SK-N-SH treated with all-trans-retinoic acid at 6 μM for 48 hours (cell line): ENCODE measurements around the gene NUDT1.

ENCODE experiments used
- ATAC-seq: fragments of 200-7000 bp; cut with Tn5 transposase; 3 replicates; pipeline ENCODE4 v1.9.1; 2020; ENCODE audit warnings: mild to moderate bottlenecking, moderate library complexity
- ARNTL ChIP-seq: fragments of 450-650 bp; formaldehyde crosslinking; IDR thresholded peaks from 2 replicates; pipeline ENCODE4 v1.5.0; 2020; ENCODE audit warnings: low read depth, mild to moderate bottlenecking, moderate library complexity, borderline replicate concordance
- BACH2 ChIP-seq: fragments of 250-450 bp; sonication (Bioruptor Pico); IDR thresholded peaks from 2 replicates; pipeline ENCODE4 v1.9.0; 2021; ENCODE audit warnings: mild to moderate bottlenecking, borderline replicate concordance
- CREB5 ChIP-seq: fragments of 250-450 bp; sonication (Bioruptor Pico); IDR thresholded peaks from 2 replicates; pipeline ENCODE4 v1.5.1; 2020; ENCODE audit warnings: low read depth, mild to moderate bottlenecking, moderate library complexity
- CSDC2 ChIP-seq: fragments of 250-450 bp; sonication (Bioruptor Pico); IDR thresholded peaks from 2 replicates; pipeline ENCODE4 v1.5.0; 2020; ENCODE audit warnings: mild to moderate bottlenecking, moderate library complexity
- ESRRG ChIP-seq: fragments of 250-450 bp; sonication (Bioruptor Pico); IDR thresholded peaks from 2 replicates; pipeline ENCODE4 v1.6.1; 2021; ENCODE audit warnings: mild to moderate bottlenecking
- GLIS3 ChIP-seq: fragments of 250-450 bp; sonication (Bioruptor Pico); IDR thresholded peaks from 2 replicates; pipeline ENCODE4 v1.5.0; 2020; ENCODE audit warnings: mild to moderate bottlenecking, moderate library complexity
- ISL1 ChIP-seq: fragments of 250-450 bp; sonication (Bioruptor Pico); IDR thresholded peaks from 2 replicates; pipeline ENCODE4 v2.1.2; 2022; ENCODE audit warnings: mild to moderate bottlenecking, moderate library complexity
- OSR1 ChIP-seq: fragments of 250-450 bp; sonication (Bioruptor Pico); IDR thresholded peaks from 2 replicates; pipeline ENCODE4 v1.8.0; 2022; ENCODE audit warnings: moderate library complexity, mild to moderate bottlenecking, inconsistent platforms
- POU6F1 ChIP-seq: fragments of 250-450 bp; sonication (Bioruptor Pico); IDR thresholded peaks from 2 replicates; pipeline ENCODE4 v1.8.0; 2021; ENCODE audit warnings: low read depth, mild to moderate bottlenecking, moderate library complexity, borderline replicate concordance
- PPARA ChIP-seq: fragments of 250-450 bp; sonication (Bioruptor Pico); IDR thresholded peaks from 2 replicates; pipeline ENCODE4 v1.5.0; 2020; ENCODE audit warnings: mild to moderate bottlenecking, borderline replicate concordance
- RARB ChIP-seq: fragments of 250-450 bp; sonication (Bioruptor Pico); IDR thresholded peaks from 2 replicates; pipeline ENCODE4 v1.8.0; 2021; ENCODE audit warnings: mild to moderate bottlenecking, moderate library complexity
- SNAI2 ChIP-seq: fragments of 250-450 bp; sonication (Bioruptor Pico); IDR thresholded peaks from 2 replicates; pipeline ENCODE4 v1.5.0; 2020; ENCODE audit warnings: mild to moderate bottlenecking, moderate library complexity
- TCF4 ChIP-seq: fragments of 250-450 bp; sonication (Bioruptor Pico); IDR thresholded peaks from 2 replicates; pipeline ENCODE4 v1.8.0; 2021; ENCODE audit warnings: mild to moderate bottlenecking, moderate library complexity, borderline replicate concordance
- TOX ChIP-seq: fragments of 250-450 bp; sonication (Bioruptor Pico); IDR thresholded peaks from 2 replicates; pipeline ENCODE4 v1.8.0; 2021; ENCODE audit warnings: mild to moderate bottlenecking, moderate library complexity, borderline replicate concordance
- ZC3H10 ChIP-seq: fragments of 250-450 bp; sonication (Bioruptor Pico); IDR thresholded peaks from 2 replicates; pipeline ENCODE4 v1.5.1; 2021; ENCODE audit warnings: mild to moderate bottlenecking, moderate library complexity
- ZFP3 ChIP-seq: fragments of 250-450 bp; sonication (Bioruptor Pico); IDR thresholded peaks from 2 replicates; pipeline ENCODE4 v1.5.0; 2020; ENCODE audit warnings: mild to moderate bottlenecking, moderate library complexity
- ZFP30 ChIP-seq: fragments of 450-650 bp; formaldehyde crosslinking; IDR thresholded peaks from 2 replicates; pipeline ENCODE4 v1.5.0; 2022; ENCODE audit warnings: mild to moderate bottlenecking, moderate library complexity
- ZNF565 ChIP-seq: fragments of 450-650 bp; formaldehyde crosslinking; conservative IDR thresholded peaks from 2 replicates; pipeline ENCODE4 v1.5.0; 2020; ENCODE audit warnings: low read depth, mild to moderate bottlenecking, moderate library complexity
- ZNF70 ChIP-seq: fragments of 450-650 bp; formaldehyde crosslinking; IDR thresholded peaks from 2 replicates; pipeline ENCODE4 v1.5.0; 2020; ENCODE audit warnings: mild to moderate bottlenecking, moderate library complexity
- ZNF8 ChIP-seq: fragments of 450-650 bp; formaldehyde crosslinking; IDR thresholded peaks from 2 replicates; pipeline ENCODE4 v1.5.0; 2020; ENCODE audit warnings: mild to moderate bottlenecking, moderate library complexity
- TF ChIP-seq, protein P1 (sequence below): fragments of 250-450 bp; sonication (Bioruptor Pico); IDR thresholded peaks from 2 replicates; pipeline ENCODE4 v1.5.1; 2021; ENCODE audit warnings: mild to moderate bottlenecking, moderate library complexity
- TF ChIP-seq, protein P2 (sequence below): fragments of 250-450 bp; sonication (Bioruptor Pico); IDR thresholded peaks from 2 replicates; pipeline ENCODE4 v1.5.0; 2020; ENCODE audit warnings: mild to moderate bottlenecking, moderate library complexity
- TF ChIP-seq, protein P3 (sequence below): fragments of 250-450 bp; sonication (Bioruptor Pico); IDR thresholded peaks from 2 replicates; pipeline ENCODE4 v1.8.0; 2020; ENCODE audit warnings: mild to moderate bottlenecking, moderate library complexity, borderline replicate concordance

NUDT1 gene

GRCh38 chr7:2200584-2200980 lies 41.4 kb upstream of the NUDT1 start:
- TF ChIP-seq POU6F1 (no peak), GLIS3 (no peak)
- no peak for ATAC-seq

DNA sequence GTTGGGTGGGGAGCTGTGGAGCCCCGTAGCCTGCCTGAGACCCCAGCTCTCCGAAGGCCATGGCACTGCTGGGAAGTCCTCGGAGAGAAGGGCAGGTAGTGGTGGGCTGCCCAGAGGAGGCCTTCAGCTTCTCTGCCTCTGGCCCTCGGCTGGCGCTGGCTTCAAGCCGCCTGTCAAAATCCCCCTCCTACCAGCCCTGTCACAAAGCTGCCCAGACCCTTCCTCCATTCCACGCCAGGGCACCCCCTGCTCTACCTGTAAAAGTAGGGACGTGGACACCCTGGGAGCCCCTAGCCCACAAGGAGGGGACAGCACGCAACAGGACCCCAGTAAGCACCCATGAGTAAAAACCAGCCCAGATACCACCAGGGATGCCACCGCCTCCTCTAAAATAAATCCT lies 40.9 kb upstream of the NUDT1 start:
- ATAC-seq = no peak
- TF ChIP-seq PPARA (CRISPR knock-in tag) (no peak), ZNF8 (no peak), CSDC2 (CRISPR knock-in tag) (no peak), ZFP3 (CRISPR knock-in tag) (no peak), ZNF70 (CRISPR knock-in tag) (no peak), POU6F1 (no peak), ZFP30 (CRISPR knock-in tag) (no peak), ESRRG (CRISPR knock-in tag) (no peak), ZC3H10 (CRISPR knock-in tag) (no peak), OSR1 (CRISPR knock-in tag) (no peak), RARB (no peak), ISL1 (no peak), GLIS3 (no peak), BACH2 (CRISPR knock-in tag) (no peak), ARNTL (CRISPR knock-in tag) (no peak), SNAI2 (no peak), CREB5 (CRISPR knock-in tag) (no peak)
- TF ChIP-seq, protein P1, sequence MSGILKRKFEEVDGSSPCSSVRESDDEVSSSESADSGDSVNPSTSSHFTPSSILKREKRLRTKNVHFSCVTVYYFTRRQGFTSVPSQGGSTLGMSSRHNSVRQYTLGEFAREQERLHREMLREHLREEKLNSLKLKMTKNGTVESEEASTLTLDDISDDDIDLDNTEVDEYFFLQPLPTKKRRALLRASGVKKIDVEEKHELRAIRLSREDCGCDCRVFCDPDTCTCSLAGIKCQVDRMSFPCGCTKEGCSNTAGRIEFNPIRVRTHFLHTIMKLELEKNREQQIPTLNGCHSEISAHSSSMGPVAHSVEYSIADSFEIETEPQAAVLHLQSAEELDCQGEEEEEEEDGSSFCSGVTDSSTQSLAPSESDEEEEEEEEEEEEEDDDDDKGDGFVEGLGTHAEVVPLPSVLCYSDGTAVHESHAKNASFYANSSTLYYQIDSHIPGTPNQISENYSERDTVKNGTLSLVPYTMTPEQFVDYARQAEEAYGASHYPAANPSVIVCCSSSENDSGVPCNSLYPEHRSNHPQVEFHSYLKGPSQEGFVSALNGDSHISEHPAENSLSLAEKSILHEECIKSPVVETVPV (CRISPR knock-in tag) = no peak
- TF ChIP-seq, protein P2, sequence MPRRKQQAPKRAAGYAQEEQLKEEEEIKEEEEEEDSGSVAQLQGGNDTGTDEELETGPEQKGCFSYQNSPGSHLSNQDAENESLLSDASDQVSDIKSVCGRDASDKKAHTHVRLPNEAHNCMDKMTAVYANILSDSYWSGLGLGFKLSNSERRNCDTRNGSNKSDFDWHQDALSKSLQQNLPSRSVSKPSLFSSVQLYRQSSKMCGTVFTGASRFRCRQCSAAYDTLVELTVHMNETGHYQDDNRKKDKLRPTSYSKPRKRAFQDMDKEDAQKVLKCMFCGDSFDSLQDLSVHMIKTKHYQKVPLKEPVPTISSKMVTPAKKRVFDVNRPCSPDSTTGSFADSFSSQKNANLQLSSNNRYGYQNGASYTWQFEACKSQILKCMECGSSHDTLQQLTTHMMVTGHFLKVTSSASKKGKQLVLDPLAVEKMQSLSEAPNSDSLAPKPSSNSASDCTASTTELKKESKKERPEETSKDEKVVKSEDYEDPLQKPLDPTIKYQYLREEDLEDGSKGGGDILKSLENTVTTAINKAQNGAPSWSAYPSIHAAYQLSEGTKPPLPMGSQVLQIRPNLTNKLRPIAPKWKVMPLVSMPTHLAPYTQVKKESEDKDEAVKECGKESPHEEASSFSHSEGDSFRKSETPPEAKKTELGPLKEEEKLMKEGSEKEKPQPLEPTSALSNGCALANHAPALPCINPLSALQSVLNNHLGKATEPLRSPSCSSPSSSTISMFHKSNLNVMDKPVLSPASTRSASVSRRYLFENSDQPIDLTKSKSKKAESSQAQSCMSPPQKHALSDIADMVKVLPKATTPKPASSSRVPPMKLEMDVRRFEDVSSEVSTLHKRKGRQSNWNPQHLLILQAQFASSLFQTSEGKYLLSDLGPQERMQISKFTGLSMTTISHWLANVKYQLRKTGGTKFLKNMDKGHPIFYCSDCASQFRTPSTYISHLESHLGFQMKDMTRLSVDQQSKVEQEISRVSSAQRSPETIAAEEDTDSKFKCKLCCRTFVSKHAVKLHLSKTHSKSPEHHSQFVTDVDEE (CRISPR knock-in tag) = no peak
- TF ChIP-seq, protein P3, sequence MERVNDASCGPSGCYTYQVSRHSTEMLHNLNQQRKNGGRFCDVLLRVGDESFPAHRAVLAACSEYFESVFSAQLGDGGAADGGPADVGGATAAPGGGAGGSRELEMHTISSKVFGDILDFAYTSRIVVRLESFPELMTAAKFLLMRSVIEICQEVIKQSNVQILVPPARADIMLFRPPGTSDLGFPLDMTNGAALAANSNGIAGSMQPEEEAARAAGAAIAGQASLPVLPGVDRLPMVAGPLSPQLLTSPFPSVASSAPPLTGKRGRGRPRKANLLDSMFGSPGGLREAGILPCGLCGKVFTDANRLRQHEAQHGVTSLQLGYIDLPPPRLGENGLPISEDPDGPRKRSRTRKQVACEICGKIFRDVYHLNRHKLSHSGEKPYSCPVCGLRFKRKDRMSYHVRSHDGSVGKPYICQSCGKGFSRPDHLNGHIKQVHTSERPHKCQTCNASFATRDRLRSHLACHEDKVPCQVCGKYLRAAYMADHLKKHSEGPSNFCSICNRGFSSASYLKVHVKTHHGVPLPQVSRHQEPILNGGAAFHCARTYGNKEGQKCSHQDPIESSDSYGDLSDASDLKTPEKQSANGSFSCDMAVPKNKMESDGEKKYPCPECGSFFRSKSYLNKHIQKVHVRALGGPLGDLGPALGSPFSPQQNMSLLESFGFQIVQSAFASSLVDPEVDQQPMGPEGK = no peak

- ATAC-seq = no peak
- no peak for TF ChIP-seq TCF4 (CRISPR knock-in tag)
- no peak for TF ChIP-seq POU6F1
- no peak for TF ChIP-seq RARB
- TF ChIP-seq ZNF565 = no peak
- TF ChIP-seq ZC3H10 (CRISPR knock-in tag) = no peak
- TF ChIP-seq ARNTL (CRISPR knock-in tag) = no peak
- no peak for TF ChIP-seq ZFP3 (CRISPR knock-in tag)
- no peak for TF ChIP-seq ZFP30 (CRISPR knock-in tag)
- TF ChIP-seq, protein P3 = no peak
- no peak for TF ChIP-seq PPARA (CRISPR knock-in tag)
- no peak for TF ChIP-seq ISL1
- TF ChIP-seq ZNF8 = no peak
- no peak for TF ChIP-seq CSDC2 (CRISPR knock-in tag)
- no peak for TF ChIP-seq TOX (CRISPR knock-in tag)
These were observed 40.2 kb upstream of the NUDT1 start for GRCh38 chr7:2201686-2202360.
